ENCODE measurements around the gene TSPAN32.

The TSPAN32 gene

GRCh38 chr11:2310786-2311352, 9.1 kb downstream of the TSPAN32 start:
- H3K4me3 ChIP-seq (ENCODE audit: low read length), result no peak overlapping the region
- no peak for DNase-seq (ENCODE audit: low read depth)

DNA sequence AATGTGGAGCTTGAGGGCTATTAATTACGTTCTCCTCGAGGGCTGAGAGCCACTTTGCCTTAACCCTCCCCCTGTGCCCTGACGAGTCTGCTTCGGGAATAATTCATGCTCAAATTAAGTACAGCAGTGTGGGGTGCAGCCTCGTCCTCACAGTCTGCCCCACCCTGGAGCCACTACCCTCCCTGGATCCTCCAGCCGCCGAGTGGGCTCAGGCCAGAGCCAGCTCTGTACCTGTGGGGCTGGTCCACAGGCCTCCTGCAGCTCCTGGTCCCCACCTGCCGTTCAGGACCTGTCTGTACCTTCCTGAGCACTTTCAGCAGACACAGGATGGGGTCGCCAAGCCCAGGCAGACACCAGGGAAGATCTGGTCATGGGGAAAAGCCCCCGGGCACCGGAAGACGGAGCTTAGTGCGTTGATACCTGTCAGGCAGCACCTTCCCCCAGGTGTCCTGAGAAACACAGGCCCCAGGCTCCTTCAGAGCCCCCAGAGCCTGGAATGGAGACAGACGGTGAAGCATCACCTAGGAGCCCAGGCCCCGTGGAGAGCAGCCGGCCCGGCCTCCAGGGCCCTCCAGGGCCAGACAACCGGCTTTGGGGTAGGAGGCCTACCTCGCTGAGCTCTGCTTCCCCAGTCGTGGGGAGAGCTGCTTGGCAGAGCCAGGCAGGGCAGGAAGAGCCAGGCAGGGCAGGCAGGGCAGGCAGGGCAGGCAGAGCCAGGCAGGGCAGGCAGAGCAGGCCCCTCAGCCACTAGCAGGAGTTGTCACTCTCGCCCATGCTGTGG, 9.7 kb downstream of the TSPAN32 start:
- H3K4me3 ChIP-seq (ENCODE audit: low read length), result no peak overlapping the region
- TF ChIP-seq, protein P1, sequence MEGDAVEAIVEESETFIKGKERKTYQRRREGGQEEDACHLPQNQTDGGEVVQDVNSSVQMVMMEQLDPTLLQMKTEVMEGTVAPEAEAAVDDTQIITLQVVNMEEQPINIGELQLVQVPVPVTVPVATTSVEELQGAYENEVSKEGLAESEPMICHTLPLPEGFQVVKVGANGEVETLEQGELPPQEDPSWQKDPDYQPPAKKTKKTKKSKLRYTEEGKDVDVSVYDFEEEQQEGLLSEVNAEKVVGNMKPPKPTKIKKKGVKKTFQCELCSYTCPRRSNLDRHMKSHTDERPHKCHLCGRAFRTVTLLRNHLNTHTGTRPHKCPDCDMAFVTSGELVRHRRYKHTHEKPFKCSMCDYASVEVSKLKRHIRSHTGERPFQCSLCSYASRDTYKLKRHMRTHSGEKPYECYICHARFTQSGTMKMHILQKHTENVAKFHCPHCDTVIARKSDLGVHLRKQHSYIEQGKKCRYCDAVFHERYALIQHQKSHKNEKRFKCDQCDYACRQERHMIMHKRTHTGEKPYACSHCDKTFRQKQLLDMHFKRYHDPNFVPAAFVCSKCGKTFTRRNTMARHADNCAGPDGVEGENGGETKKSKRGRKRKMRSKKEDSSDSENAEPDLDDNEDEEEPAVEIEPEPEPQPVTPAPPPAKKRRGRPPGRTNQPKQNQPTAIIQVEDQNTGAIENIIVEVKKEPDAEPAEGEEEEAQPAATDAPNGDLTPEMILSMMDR (IDR thresholded peaks at IDR 0.05; ENCODE audit: insufficient read depth, low read depth, low read length, missing control alignments), result no peak
- no peak for DNase-seq (ENCODE audit: low read depth)

More at GRCh38 chr11:2310786-2311352, 9.1 kb downstream of the TSPAN32 start:
- TF ChIP-seq, protein P1 (IDR thresholded peaks at IDR 0.05; ENCODE audit: insufficient read depth, low read depth, low read length, missing control alignments), result no peak

DNA sequence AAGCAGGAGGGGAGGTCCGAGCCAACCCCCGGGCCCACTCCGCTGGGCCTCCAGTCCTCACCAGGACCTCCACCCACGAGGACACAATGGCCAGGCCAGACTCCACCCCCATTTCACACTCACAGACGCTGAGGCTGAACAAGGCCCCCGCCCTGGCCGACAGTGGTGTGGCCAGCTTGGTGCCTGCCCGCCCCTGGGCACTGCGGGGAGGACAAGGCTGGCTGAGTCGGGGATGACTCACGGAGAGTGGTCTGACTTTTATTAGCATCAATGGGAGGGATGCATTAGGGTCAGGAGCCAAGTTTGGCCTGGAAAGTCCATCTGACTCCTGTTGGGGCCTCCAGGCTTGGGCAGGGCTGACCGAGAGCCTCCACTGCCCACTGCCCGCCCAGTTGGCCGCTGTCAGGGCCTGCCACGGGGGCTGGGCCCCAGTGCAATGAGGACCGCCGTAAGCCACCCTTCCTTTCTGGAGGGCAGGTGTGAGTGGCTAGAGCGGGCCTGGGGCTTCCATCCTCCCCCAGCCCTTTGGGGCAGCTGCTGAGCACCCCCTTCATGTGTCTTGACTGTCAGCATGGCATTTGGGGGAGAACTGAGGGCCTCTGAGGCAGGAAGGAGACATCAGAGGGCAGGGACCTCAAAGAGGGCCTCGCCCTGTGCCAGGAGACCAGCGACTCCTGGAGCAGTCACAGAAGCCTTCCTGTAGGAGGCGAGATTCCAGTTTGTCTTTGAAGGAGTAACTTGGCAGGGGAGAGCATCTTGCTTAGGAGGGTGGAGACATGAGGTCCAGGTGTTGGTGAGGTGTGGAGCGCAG, 10.6 kb downstream of the TSPAN32 start:
- no peak overlapping the region for H3K4me3 ChIP-seq (ENCODE audit: low read length)
- no peak for DNase-seq (ENCODE audit: low read depth)
- TF ChIP-seq, protein P1 (IDR thresholded peaks at IDR 0.05; ENCODE audit: insufficient read depth, low read depth, low read length, missing control alignments), result peak; percentile 3

GRCh38 chr11:2313051-2313951, 11.5 kb downstream of the TSPAN32 start:
- TF ChIP-seq, protein P1 (IDR thresholded peaks at IDR 0.05; ENCODE audit: insufficient read depth, low read depth, low read length, missing control alignments), result no peak
- no peak overlapping the region for H3K4me3 ChIP-seq (ENCODE audit: low read length)
- DNase-seq (ENCODE audit: low read depth), result no peak

DNA sequence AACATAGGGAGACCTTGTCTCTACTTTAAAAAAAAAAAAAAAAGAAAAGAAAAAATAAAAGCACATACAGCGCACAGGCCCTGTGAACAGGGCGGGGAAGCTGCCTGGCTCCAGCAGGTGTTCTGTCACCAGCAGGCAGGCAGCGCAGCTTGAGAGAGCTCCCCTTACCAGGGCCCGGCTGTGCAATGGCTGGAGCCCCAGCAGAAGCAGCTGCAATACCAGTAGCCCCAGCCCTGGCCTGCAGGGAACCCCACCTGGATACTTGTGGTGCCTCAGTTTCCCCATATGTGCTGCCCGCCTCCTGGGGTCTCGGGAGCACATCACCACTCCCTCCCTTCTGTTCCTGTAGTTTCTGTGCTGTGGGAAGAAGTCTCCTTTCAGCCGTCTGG, 12.3 kb downstream of the TSPAN32 start:
- DNase-seq (ENCODE audit: low read depth), result no peak
- no peak overlapping the region for H3K4me3 ChIP-seq (ENCODE audit: low read length)
- TF ChIP-seq, protein P1 (IDR thresholded peaks at IDR 0.05; ENCODE audit: insufficient read depth, low read depth, low read length, missing control alignments), result no peak

All from epithelial cell of esophagus (primary cell).